ENCODE results near the gene ATXN7L3.
"Not testable (repeated sequence)": the region's sequence is repeated elsewhere in the genome, so short reads cannot be mapped to it uniquely, and the experiment has no call there.

Gene ATXN7L3

DNA sequence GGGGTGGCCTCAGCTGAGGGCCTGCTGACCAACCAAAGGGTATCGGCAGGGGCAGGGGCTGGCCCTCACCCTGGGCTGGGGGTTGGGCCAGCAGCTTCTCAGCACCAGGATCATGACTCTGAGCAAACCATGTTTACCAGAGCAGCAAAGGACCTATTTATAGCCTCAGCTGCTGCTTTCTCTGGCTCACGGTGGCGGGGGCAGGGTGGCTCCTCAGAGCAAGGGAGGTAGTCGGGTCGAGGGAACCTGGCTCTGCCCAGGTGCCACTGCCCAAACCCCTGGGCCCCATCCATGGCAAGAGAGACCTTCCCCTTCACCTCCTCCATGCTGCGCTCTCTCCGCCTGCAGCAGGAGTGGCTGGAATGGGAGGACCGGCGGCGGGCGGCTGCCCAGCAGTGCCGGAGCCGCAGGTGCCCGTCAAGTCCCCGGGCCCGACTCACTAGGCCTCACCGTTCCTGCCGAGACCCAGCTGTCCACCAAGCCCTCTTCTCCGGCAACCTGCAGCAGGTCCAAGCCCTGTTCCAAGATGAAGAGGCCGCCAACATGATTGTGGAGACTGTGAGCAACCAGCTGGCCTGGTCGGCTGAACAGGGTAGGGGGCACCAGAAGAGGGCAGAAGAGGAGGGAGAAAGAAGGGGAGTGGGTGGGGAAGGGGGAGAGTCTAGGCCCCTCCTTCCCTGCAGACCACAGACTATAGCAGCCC is 29.0 kb downstream of the ATXN7L3 start, which contains the start of gene ASB16:
ASB16 (plus strand) TSS at position 206 of the 703 bp plus-strand sequence; CDS start at position 292, 86 bp downstream.
- DNase-seq = no peak

DNA sequence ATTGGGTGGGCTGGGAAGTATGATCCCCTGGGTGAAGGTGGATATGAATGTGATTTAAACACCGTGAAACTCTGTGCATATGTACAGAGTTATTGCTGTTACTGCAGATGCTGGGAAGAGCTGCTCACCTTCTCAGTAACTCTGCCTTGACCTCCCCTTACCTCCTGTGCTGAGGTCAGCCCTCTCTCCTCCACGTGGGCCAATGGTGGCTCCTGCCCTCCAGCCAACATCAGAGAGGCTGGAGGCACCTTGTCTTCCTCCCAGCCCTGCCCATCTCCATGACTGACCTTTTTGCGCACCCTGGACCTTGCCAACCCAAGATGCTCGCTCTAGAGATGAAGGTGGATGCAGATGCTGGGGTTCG is 29.6 kb downstream of the ATXN7L3 start:
- DNase-seq = no peak

- no peak for DNase-seq
Observed at GRCh38 chr17:44167181-44167861, 32.4 kb downstream of the ATXN7L3 start.

DNA sequence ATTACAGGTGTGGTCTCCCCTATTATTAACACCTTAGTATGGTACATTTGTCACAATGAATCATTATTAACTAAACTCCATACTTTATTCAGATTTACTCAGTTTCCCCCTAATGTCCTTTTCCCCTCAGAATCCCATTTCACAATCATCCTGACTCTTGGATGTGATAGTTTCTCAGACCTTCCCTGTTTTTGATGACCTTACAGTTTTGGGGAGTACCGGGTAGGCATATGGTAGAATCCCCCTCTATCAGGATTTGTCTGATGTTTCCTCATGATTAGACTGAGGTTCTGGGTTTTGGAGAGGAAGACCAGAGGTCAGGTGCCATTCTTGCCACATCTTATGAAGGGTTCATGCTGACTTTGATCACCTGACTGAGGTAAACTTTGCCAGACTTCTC is 35.2 kb downstream of the ATXN7L3 start:
- no peak for DNase-seq

- DNase-seq = no peak
Observed at GRCh38 chr17:44159519-44160210, 40.0 kb downstream of the ATXN7L3 start.

GRCh38 chr17:44155488-44155887 is 44.2 kb downstream of the ATXN7L3 start:
- no peak for DNase-seq

DNA sequence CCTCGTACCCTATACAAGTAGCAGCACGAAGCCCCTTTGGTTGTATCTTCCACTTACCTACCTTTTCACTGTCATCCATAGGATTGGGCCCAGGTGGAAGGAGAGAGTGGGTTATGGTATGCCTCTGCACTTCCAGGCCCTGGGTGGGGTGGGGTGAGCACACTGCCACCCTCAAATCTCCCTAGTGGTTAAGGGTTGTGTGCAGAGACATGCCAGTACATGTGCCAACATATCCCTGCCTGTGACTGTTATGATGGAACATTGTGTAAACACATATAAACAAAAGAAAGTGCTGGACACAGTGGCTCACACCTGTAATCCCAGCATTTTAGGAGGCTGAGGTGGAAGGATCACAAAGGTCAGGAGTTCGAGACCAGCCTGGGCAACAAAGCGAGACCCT is 46.8 kb downstream of the ATXN7L3 start:
- no peak for DNase-seq

- DNase-seq = no peak
Observed at GRCh38 chr17:44149750-44150329, 49.8 kb downstream of the ATXN7L3 start.

DNA sequence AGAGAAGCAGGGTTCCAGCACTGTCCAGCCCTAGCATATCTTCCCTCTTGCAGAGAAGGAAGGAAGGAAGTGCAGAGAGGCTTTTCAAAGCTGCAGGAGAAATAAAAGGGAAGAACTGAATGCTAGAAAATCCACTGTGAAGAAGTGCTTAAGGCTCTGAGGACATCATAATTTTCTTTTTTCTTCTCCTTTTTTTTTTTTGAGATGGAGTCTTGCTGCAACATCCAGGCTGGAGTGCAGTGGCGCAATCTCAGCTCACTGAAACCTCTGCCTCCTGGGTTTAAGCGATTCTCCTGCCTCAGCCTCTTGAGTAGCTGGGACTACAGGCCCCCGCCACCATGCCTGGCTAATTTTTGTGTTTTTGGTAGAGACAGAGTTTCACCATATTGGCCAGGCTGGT is 50.6 kb downstream of the ATXN7L3 start:
- DNase-seq = not testable (repeated sequence)

GRCh38 chr17:44147812-44148211 is 51.9 kb downstream of the ATXN7L3 start:
- DNase-seq = no peak

GRCh38 chr17:44146375-44147346 is 53.0 kb downstream of the ATXN7L3 start:
- no peak for DNase-seq

GRCh38 chr17:44144966-44145739 is 54.5 kb downstream of the ATXN7L3 start:
- no peak for DNase-seq

GRCh38 chr17:44143921-44144320 is 55.8 kb downstream of the ATXN7L3 start:
- DNase-seq = not testable (repeated sequence)

All from NCI-H1436 (cell line).